Heart left ventricle (tissue), 13 donors: ENCODE results near the gene GPATCH2L.

ENCODE experiments used
- POLR2A ChIP-seq, 2 donors: fragments of 450-650 bp; IDR thresholded peaks; one replicate each; pipeline ENCODE4 v1.6.1; 2017; ENCODE audit warnings: antibody characterized with exemption in 2 of 2, mild to moderate bottlenecking in 2 of 2, moderate library complexity in 2 of 2
- TF ChIP-seq, protein P1 (sequence below), 12 donors: fragments of 200-600 bp; sonication (generic) in 4 of 12; IDR thresholded peaks; one replicate each; pipeline versions ENCODE4 v1.5.0 to v1.8.0; 2018 to 2022; ENCODE audit warnings: antibody characterized with exemption in 12 of 12, mild to moderate bottlenecking in 5 of 12
- donor health status: ischemic (EF 13 %, LVEDD 7.1; RV severe dilation, severe dysfunction).
- donor health status: DM: no; HTN: yes; CAD: no.
- donor health status: DM: no; HTN: no; CAD: no.
- donor health status: ischemic (EF 25% LVEDD 6.9; RV normal size, moderate dysfunction).
- donor health status: ischemic (EF 25% LVEDD 5.7; RV mildly dilated, moderate dysfunction).
- donor health status: ischemic (EF 35%, LVEDD 5.7; RV mildly dilated, moderate dysfunction).
- donor health status: nonischemic (EF 11% LVEDD 7.7; RV severe dilation, severe dysfunction).
- donor health status: DM: yes; HTN: yes; CAD: no.
- donor health status: PGD.
- donor health status: ischemic (EF 29% LVEDD 5.4; RV normal size, mild dysfunction).
- donor health status: nonischemic (EF 23%, LVEDD 6.1; RV moderate dilation, normal function).

DNA sequence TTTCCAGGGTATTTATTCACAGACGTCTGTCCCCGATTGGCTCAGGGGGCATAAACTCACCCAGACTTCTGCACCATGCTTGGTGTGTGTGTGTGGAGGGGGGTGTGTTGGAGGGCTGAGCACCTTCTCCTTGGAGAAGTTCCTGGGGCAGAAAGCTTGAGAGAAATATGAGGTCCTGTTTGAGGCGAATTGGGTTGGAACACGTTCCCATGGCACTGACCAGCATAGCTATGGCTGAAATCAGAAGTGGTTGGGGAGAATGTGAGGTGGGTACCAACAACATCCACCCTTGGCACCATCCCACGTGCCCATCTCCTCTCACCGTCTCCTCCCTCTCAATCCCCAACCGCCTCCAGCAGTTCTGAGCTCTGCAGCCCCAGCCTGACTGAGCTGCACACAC is 16.0 kb upstream of the GPATCH2L start:
- TF ChIP-seq, protein P1, sequence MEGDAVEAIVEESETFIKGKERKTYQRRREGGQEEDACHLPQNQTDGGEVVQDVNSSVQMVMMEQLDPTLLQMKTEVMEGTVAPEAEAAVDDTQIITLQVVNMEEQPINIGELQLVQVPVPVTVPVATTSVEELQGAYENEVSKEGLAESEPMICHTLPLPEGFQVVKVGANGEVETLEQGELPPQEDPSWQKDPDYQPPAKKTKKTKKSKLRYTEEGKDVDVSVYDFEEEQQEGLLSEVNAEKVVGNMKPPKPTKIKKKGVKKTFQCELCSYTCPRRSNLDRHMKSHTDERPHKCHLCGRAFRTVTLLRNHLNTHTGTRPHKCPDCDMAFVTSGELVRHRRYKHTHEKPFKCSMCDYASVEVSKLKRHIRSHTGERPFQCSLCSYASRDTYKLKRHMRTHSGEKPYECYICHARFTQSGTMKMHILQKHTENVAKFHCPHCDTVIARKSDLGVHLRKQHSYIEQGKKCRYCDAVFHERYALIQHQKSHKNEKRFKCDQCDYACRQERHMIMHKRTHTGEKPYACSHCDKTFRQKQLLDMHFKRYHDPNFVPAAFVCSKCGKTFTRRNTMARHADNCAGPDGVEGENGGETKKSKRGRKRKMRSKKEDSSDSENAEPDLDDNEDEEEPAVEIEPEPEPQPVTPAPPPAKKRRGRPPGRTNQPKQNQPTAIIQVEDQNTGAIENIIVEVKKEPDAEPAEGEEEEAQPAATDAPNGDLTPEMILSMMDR (IDR thresholded peaks at IDR 0.05), result no peak
- TF ChIP-seq POLR2A (IDR thresholded peaks at IDR 0.05), result no peak
